Heart left ventricle (tissue), 16 donors: ENCODE data around the gene CSMD2. TPM values are rescaled to one million over a fixed set of nuclear protein-coding genes. Genes with fewer than 3 reads are reported as not detected.
A peak's percentile ranks its signal among the peaks of the same experiment; 100 is the strongest.

Source experiments
- ATAC-seq, 4 donors: fragments of 200-7000 bp; cut with Tn5 transposase; one replicate each; pipeline ENCODE4 v1.9.1; 2020 to 2022; ENCODE audit warnings: moderate library complexity in 4 of 4, mild to moderate bottlenecking in 3 of 4, moderate number of reproducible peaks in 1 of 4
- DNase-seq, 5 donors: peaks; one replicate each; pipeline ENCODE4 v3.0.0-alpha.2; 2020
- H3K27ac ChIP-seq, 12 donors: fragments of 200-600 bp; sonication (generic) in 4 of 12; one replicate each; pipeline versions ENCODE4 v1.5.0 to v1.8.0; 2016 to 2022; ENCODE audit warnings: mild to moderate bottlenecking in 2 of 12
- H3K27me3 ChIP-seq, 9 donors: fragments of 200-600 bp; sonication (generic) in 2 of 9; one replicate each; pipeline versions ENCODE4 v1.5.1 to v1.8.0; 2016 to 2022; ENCODE audit warnings: mild to moderate bottlenecking in 3 of 9
- H3K36me3 ChIP-seq, 9 donors: fragments of 200-600 bp; sonication (generic) in 2 of 9; one replicate each; pipeline versions ENCODE4 v1.5.0 to v1.8.0; 2018 to 2022; ENCODE audit warnings: mild to moderate bottlenecking in 2 of 9
- H3K4me1 ChIP-seq, 12 donors: fragments of 200-600 bp; sonication (generic) in 4 of 12; one replicate each; pipeline versions ENCODE4 v1.5.0 to v1.8.0; 2016 to 2022; ENCODE audit warnings: mild to moderate bottlenecking in 3 of 12
- H3K4me3 ChIP-seq, 12 donors: fragments of 200-600 bp; sonication (generic) in 4 of 12; one replicate each; pipeline versions ENCODE4 v1.5.0 to v1.8.0; 2017 to 2022; ENCODE audit warnings: mild to moderate bottlenecking in 9 of 12, moderate library complexity in 4 of 12
- H3K9me3 ChIP-seq, 12 donors: fragments of 200-600 bp; sonication (generic) in 4 of 12; one replicate each; pipeline versions ENCODE4 v1.5.0 to v1.8.0; 2016 to 2022; ENCODE audit warnings: mild to moderate bottlenecking in 1 of 12
- CTCF ChIP-seq, 12 donors: fragments of 200-600 bp; sonication (generic) in 4 of 12; IDR thresholded peaks; one replicate each; pipeline versions ENCODE4 v1.5.0 to v1.8.0; 2018 to 2022; ENCODE audit warnings: antibody characterized with exemption in 12 of 12, mild to moderate bottlenecking in 5 of 12
- POLR2A ChIP-seq, 2 donors: fragments of 450-650 bp; IDR thresholded peaks; one replicate each; pipeline ENCODE4 v1.6.1; 2017; ENCODE audit warnings: antibody characterized with exemption in 2 of 2, mild to moderate bottlenecking in 2 of 2, moderate library complexity in 2 of 2
- WGBS, 4 donors: extraction: QIAGEN DNeasy Blood & Tissue Kit in 2 of 4; methylation state at CpG; one replicate each; pipeline versions ENCODE4 v1.1.5 to v1.1.7; 2013 to 2018; 5-methylcytosine and 5-hydroxymethylcytosine counted together
- intact Hi-C, 10 donors: fragments of 100-400 bp; cut with DNase I; formaldehyde crosslinking; loops; one replicate each; pipeline versions ENCODE4 v1.11.1 to v1.14.2; 2022
- polyA plus RNA-seq, 2 donors: library from polyadenylated mRNA; stranded (reverse); fragments of 200-250 nt; gene quantifications; one replicate each; pipeline ENCODE4 v1.2.3, GENCODE V29; 2013
- total RNA-seq, 9 donors: library from RNA; depleted of rRNA in 2 of 9; stranded (reverse); fragments of >200 nt in 2 of 9; fragmentation: NEBNext Ultra II Directional in 3 of 9; extraction: Animal tissue kit (Norgen Biotek cat#: 25700) in 3 of 9; gene quantifications; one replicate each; pipeline versions ENCODE4 v1.1.0 to v1.2.4, GENCODE V29; 2016 to 2023
- donor health status: ischemic (EF 13 %, LVEDD 7.1; RV severe dilation, severe dysfunction).
- donor health status: healthy with polysubstance abuse.
- donor health status: DM: no; HTN: yes; CAD: no.
- donor health status: DM: no; HTN: no; CAD: no.
- donor health status: ischemic (EF 25% LVEDD 6.9; RV normal size, moderate dysfunction).
- donor health status: ischemic (EF 25% LVEDD 5.7; RV mildly dilated, moderate dysfunction).
- donor health status: healthy.
- donor health status: DM: yes; HTN: yes; CAD: no.
- donor health status: ischemic (EF 35%, LVEDD 5.7; RV mildly dilated, moderate dysfunction).
- donor health status: nonischemic (EF 11% LVEDD 7.7; RV severe dilation, severe dysfunction).
- donor health status: DM: yes; HTN: yes; CAD: no.
- donor health status: PGD.
- donor health status: ischemic (EF 29% LVEDD 5.4; RV normal size, mild dysfunction).
- donor health status: nonischemic (EF 23%, LVEDD 6.1; RV moderate dilation, normal function).

Gene CSMD2
- total and polyA plus RNA-seq, 11 donors = 0.02 to 0.79 (median 0.22) TPM

GRCh38 chr1:33683913-33684312 lies 481.1 kb downstream of the CSMD2 start:
- Histone ChIP-seq H3K4me1 (no peaks in the 10 kb centered on the region), H3K27me3 (peaks cover 0 to 29% (median 5%) of the 10 kb centered on the region in 9 donors), H3K9me3 (no peaks in the 10 kb centered on the region), H3K4me3 (no peak overlapping the region), H3K27ac (no peak overlapping the region), H3K36me3 (no peaks in the 10 kb centered on the region)
- TF ChIP-seq POLR2A (IDR thresholded peaks at IDR 0.05) = no peak
- TF ChIP-seq CTCF (IDR thresholded peaks at IDR 0.05) = no peak
- intact Hi-C loops = no loop called here
- ATAC-seq (peak in 3 of 4 donors; percentile 46 to 62 (median 58)), DNase-seq (peak in 2 of 5 donors; percentile 33 to 42)
- 19 to 46% (median 27%) methylated on average over 2 of the region's 2 CpGs for WGBS, 4 donors

GRCh38 chr1:33682371-33682770 lies 482.7 kb downstream of the CSMD2 start:
- no peak for ATAC-seq
- peaks cover 0 to 29% (median 5%) of the 10 kb centered on the region in 9 donors for H3K27me3 ChIP-seq

GRCh38 chr1:33680281-33680840 lies 484.7 kb downstream of the CSMD2 start:
- no peak for ATAC-seq
- no peak overlapping the region for H3K4me3 ChIP-seq
- no peak overlapping the region for H3K27ac ChIP-seq
- TF ChIP-seq POLR2A (IDR thresholded peaks at IDR 0.05) = no peak
- no peak for TF ChIP-seq CTCF (IDR thresholded peaks at IDR 0.05)
- no peak for DNase-seq
- intact Hi-C loops = no loop called here
- 82 to 85% (median 84%) methylated on average over 7 of the region's 7 CpGs for WGBS, 4 donors
- H3K27me3 ChIP-seq = peaks cover 0 to 15% (median 1%) of the 10 kb centered on the region in 9 donors
- H3K4me1 ChIP-seq = no peaks in the 10 kb centered on the region
- peaks cover 0 to 6% (median 0%) of the 10 kb centered on the region in 12 donors for H3K9me3 ChIP-seq
- H3K36me3 ChIP-seq = no peaks in the 10 kb centered on the region

More at GRCh38 chr1:33682371-33682770, 482.7 kb downstream of the CSMD2 start:
- Histone ChIP-seq H3K27ac (no peak overlapping the region), H3K9me3 (peaks cover 0 to 6% (median 0%) of the 10 kb centered on the region in 12 donors), H3K4me3 (no peak overlapping the region), H3K36me3 (no peaks in the 10 kb centered on the region), H3K4me1 (no peaks in the 10 kb centered on the region)
- no peak for DNase-seq
- WGBS, 4 donors = 85 to 95% (median 90%) methylated on average over 2 of the region's 2 CpGs
- intact Hi-C loops = no loop called here
- TF ChIP-seq POLR2A (IDR thresholded peaks at IDR 0.05) (no peak), CTCF (IDR thresholded peaks at IDR 0.05) (no peak)

- WGBS, 4 donors = 46 to 50% (median 48%) methylated on average over 1 of the region's 1 CpG
- intact Hi-C loops = no loop called here
- ATAC-seq (peak in 2 of 4 donors; percentile 61 to 73), DNase-seq (no peak)
- peaks cover 0 to 4% (median 0%) of the 10 kb centered on the region in 12 donors for H3K9me3 ChIP-seq
- peaks cover 0 to 22% (median 0%) of the 10 kb centered on the region in 12 donors for H3K4me1 ChIP-seq
- H3K27ac ChIP-seq = no peak overlapping the region
- H3K4me3 ChIP-seq = no peak overlapping the region
- H3K36me3 ChIP-seq = no peaks in the 10 kb centered on the region
- TF ChIP-seq CTCF (IDR thresholded peaks at IDR 0.05) (no peak), POLR2A (IDR thresholded peaks at IDR 0.05) (no peak)
- no peaks in the 10 kb centered on the region for H3K27me3 ChIP-seq
Observed at GRCh38 chr1:33670567-33670966, 494.5 kb downstream of the CSMD2 start.
